HCT116 (cell line): ENCODE measurements around the gene SPTBN1. TPM values are rescaled to one million over a fixed set of nuclear protein-coding genes. Genes with fewer than 3 reads are reported as not detected.

Source experiments
- ATAC-seq: fragments of 200-7000 bp; cut with Tn5 transposase; 2 replicates; pipeline ENCODE4 v1.9.1; 2020; ENCODE audit warnings: mild to moderate bottlenecking, moderate library complexity
- BruUV-seq: library from RNA; stranded (reverse); fragments of 400-500 nt; replicated peaks from 2 replicates; lab custom pipeline; 2021; lab: Mats Ljungman, UMichigan
- CTCF ChIA-PET: fragments of 300-600 bp; sonication (Branson Sonifier 250); formaldehyde crosslinking; loops from one replicate; lab custom pipeline; 2021; ENCODE audit warnings: antibody characterized with exemption; lab: Charles Lee
- POLR2A ChIA-PET: fragments of 300-600, 350-600 bp; sonication (Branson Sonifier 250); formaldehyde crosslinking; loops from one replicate; lab custom pipeline; 2021; ENCODE audit warnings: antibody characterized with exemption; lab: Charles Lee
- RAD21 ChIA-PET, 2 experiments: fragments of 300-600 bp; sonication (Branson Sonifier 250); formaldehyde crosslinking; loops; one replicate each; lab custom pipeline; 2023; ENCODE audit warnings: low total read pairs in 2 of 2; ENCODE audit not compliant: uncharacterized antibody in 2 of 2, unreplicated experiment in 2 of 2, low non-redundant PET in 1 of 2; lab: Charles Lee
- DNase-seq: peaks from one replicate; pipeline ENCODE4 v3.0.0-alpha.2; 2010; ENCODE audit warnings: low read depth, low spot score
- H2AFZ ChIP-seq: fragments of 200-600 bp; shearing (Covaris generic), sonication (generic); 2 replicates; pipeline ENCODE4 v1.6.1; 2017; ENCODE audit warnings: low read depth, mixed run types, mixed read lengths, antibody characterized with exemption, low read length; ENCODE audit not compliant: poor library complexity, severe bottlenecking
- H3K27ac ChIP-seq: 2 replicates; pipeline ENCODE4 v1.5.1; 2012; ENCODE audit warnings: low read depth, low read length
- H3K27me3 ChIP-seq: fragments of 200-600 bp; sonication (generic); 2 replicates; pipeline ENCODE4 v1.6.1; 2016; ENCODE audit warnings: mixed run types, low read length, mixed read lengths; ENCODE audit not compliant: insufficient read depth
- H3K36me3 ChIP-seq, 2 experiments: fragments of 200-500 bp in 1 of 2; fragments of 200-600 bp in 1 of 2; sonication (Bioruptor generic) in 1 of 2; sonication (generic) in 1 of 2; 2 replicates each; pipeline versions ENCODE4 v1.5.1 to v1.6.1; 2014 to 2016; ENCODE audit warnings: low read length in 2 of 2, inconsistent platforms in 1 of 2, mixed read lengths in 1 of 2, mixed run types in 1 of 2; ENCODE audit not compliant: insufficient read depth in 2 of 2, control insufficient read depth in 1 of 2
- H3K4me1 ChIP-seq, 2 experiments: fragments of 200-600 bp in 1 of 2; sonication (generic) in 1 of 2; 2 replicates each; pipeline versions ENCODE4 v1.5.1 to v1.6.1; 2012 to 2017; ENCODE audit warnings: low read length in 2 of 2, inconsistent platforms in 1 of 2, mild to moderate bottlenecking in 1 of 2, mixed read lengths in 1 of 2, mixed run types in 1 of 2, moderate library complexity in 1 of 2; ENCODE audit not compliant: insufficient read depth in 2 of 2, control insufficient read depth in 1 of 2
- H3K4me2 ChIP-seq: fragments of 200-600 bp; sonication (generic); 2 replicates; pipeline ENCODE4 v1.6.1; 2017; ENCODE audit warnings: mixed run types, low read length, mixed read lengths
- H3K4me3 ChIP-seq, 2 experiments: fragments of 200-600 bp in 1 of 2; sonication (generic) in 1 of 2; replicated peaks in 1 of 2; 2 replicates each; pipeline ENCODE4 v1.5.1; 2011 to 2016; ENCODE audit warnings: low read length in 2 of 2, control low read depth in 1 of 2, low read depth in 1 of 2, mild to moderate bottlenecking in 1 of 2, mixed read lengths in 1 of 2, mixed run types in 1 of 2
- H3K79me2 ChIP-seq: fragments of 200-600 bp; sonication (generic); 2 replicates; pipeline ENCODE4 v1.6.1; 2017; ENCODE audit warnings: mild to moderate bottlenecking, mixed run types, low read length, moderate library complexity, mixed read lengths; ENCODE audit not compliant: insufficient read depth
- H3K9ac ChIP-seq: fragments of 200-600 bp; sonication (generic); 2 replicates; pipeline ENCODE4 v1.6.1; 2016; ENCODE audit warnings: low read length, mixed read lengths
- H3K9me2 ChIP-seq: fragments of 200-600 bp; sonication (generic), shearing (Covaris generic); 2 replicates; pipeline ENCODE4 v1.6.1; 2017; ENCODE audit warnings: mixed run types, mild to moderate bottlenecking, moderate library complexity; ENCODE audit not compliant: insufficient read depth
- H3K9me3 ChIP-seq, 2 experiments: fragments of 200-500 bp in 1 of 2; fragments of 200-600 bp in 1 of 2; sonication (Bioruptor generic) in 1 of 2; sonication (generic) in 1 of 2; 2 replicates each; pipeline ENCODE4 v1.6.1; 2014 to 2017; ENCODE audit warnings: low read length in 2 of 2, mixed read lengths in 2 of 2, inconsistent platforms in 1 of 2, low read depth in 1 of 2, mild to moderate bottlenecking in 1 of 2, mixed run types in 1 of 2, moderate library complexity in 1 of 2; ENCODE audit not compliant: control insufficient read depth in 1 of 2, insufficient read depth in 1 of 2
- H4K20me1 ChIP-seq: fragments of 200-600 bp; sonication (generic), shearing (Covaris generic); 2 replicates; pipeline ENCODE4 v1.6.1; 2017; ENCODE audit warnings: mixed run types, mild to moderate bottlenecking, moderate library complexity; ENCODE audit not compliant: insufficient read depth
- CBX3 ChIP-seq: IDR thresholded peaks from 2 replicates; pipeline ENCODE4 v1.6.1; 2012; ENCODE audit warnings: low read depth
- CEBPB ChIP-seq: IDR thresholded peaks from 2 replicates; pipeline ENCODE4 v1.6.1; 2012; ENCODE audit warnings: low read depth
- EZH2phosphoT487 ChIP-seq: fragments of 200-600 bp; IDR thresholded peaks from 2 replicates; pipeline ENCODE4 v1.6.1; 2018; ENCODE audit warnings: antibody characterized with exemption, borderline replicate concordance
- FOSL1 ChIP-seq: IDR thresholded peaks from 2 replicates; pipeline ENCODE4 v1.6.1; 2012; ENCODE audit warnings: low read depth
- POLR2A ChIP-seq: IDR thresholded peaks from 2 replicates; pipeline ENCODE4 v1.7.0; 2011; ENCODE audit warnings: borderline replicate concordance; ENCODE audit not compliant: insufficient read depth, insufficient read length; ENCODE audit errors: extremely low read depth
- POLR2AphosphoS5 ChIP-seq: IDR thresholded peaks from 2 replicates; pipeline ENCODE4 v1.6.1; 2011; ENCODE audit warnings: mild to moderate bottlenecking, low read depth, low read length, moderate library complexity
- SIN3A ChIP-seq: IDR thresholded peaks from 2 replicates; pipeline ENCODE4 v1.6.1; 2012; ENCODE audit warnings: low read depth
- SP1 ChIP-seq: IDR thresholded peaks from 2 replicates; pipeline ENCODE4 v1.6.1; 2012; ENCODE audit warnings: low read depth
- ZFX ChIP-seq: fragments of 450-650 bp; IDR thresholded peaks from 2 replicates; pipeline ENCODE4 v1.6.1; 2017
- ZNF274 ChIP-seq: fragments of 200-500 bp; sonication (Bioruptor generic); IDR thresholded peaks from 2 replicates; pipeline ENCODE4 v1.6.1; 2014; ENCODE audit warnings: mild to moderate bottlenecking, low read depth, low read length, inconsistent platforms
- intact Hi-C: fragments of 100-400 bp; cut with micrococcal nuclease; formaldehyde crosslinking; loops from 2 replicates; pipeline ENCODE4 v1.10.0; 2022
- total RNA-seq: library from RNA; stranded (reverse); gene quantifications from one replicate; pipeline ENCODE4 v1.2.1, GENCODE V29; 2021; ENCODE audit not compliant: unreplicated experiment
- TF ChIP-seq, protein P1 (sequence below): IDR thresholded peaks from 2 replicates; pipeline ENCODE4 v1.6.1; 2012; ENCODE audit warnings: low read depth
- TF ChIP-seq, protein P2 (sequence below): IDR thresholded peaks from 2 replicates; pipeline ENCODE4 v1.6.1; 2012
- TF ChIP-seq, protein P3 (sequence below): IDR thresholded peaks from 2 replicates; pipeline ENCODE4 v1.6.1; 2011; ENCODE audit warnings: mild to moderate bottlenecking, low read length, moderate library complexity; ENCODE audit not compliant: insufficient replicate concordance; ENCODE audit errors: extremely low read depth

Gene SPTBN1
- total RNA-seq, 1 experiment from 2014 or later, result 84.4 TPM

DNA sequence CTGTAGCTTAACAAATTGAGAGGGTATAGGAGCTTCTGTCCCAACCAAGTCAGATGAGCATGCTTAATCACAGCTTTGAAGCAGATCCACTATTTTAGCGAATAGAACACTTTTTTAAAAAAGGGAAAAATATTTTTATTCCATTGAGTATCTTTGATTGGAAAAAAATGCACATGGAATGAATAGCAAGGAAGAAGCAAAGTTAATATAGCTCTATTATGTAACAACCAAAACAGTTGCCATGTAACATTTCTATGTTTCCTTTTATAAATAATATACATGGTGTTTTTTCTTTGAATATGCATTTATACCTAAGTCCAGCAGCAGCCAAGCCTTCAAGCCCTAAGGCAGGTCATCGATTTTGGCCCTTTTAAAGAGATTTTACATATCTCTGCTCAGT is 21.4 kb upstream of the SPTBN1 start:
- intact Hi-C loops, result no loop called here
- CTCF ChIA-PET, result no interaction called here

DNA sequence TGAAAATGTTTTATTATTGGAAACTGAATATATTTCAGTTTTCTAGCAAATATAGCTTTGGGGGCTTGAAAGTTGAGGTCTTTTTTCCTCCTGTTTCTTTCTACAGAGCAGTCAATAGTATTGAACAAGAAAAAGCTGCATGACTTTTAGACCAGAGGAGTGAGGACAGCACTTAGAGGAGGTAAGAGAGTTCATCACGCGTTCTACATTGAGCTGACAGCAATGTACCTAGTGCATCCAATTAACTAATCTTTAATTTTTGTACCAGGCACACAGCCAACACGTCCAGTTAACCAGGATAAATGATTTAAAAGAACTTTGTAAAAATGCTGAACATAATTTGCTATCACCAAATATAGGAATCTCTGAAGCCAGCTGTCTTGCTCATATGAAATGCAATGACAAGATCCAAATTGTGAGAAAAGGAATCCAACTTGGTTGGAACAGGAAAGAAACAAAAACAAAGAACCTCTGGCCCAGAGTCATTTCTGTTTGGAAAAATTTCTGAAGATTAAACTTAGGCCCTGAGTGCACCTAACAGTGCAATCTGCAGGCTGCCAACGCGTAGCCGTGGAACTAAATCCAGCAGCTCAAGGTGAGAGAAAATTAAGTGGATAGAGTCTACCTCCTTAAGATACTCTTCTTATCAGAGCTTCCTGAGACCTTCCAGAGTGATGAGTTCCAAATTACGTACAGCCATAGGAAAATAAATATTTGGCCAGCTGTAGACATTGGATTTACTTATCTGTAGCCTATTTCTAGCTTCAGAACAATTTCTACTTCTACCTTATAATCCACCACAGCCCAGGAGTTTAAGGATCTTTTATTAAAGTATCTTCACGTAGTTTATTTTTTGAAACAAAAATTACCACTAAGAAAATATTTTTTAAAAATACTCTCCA is 20.6 kb upstream of the SPTBN1 start:
- Histone ChIP-seq H3K9me2 (no peaks in the 10 kb centered on the region), H3K4me2 (no peak overlapping the region), H3K4me3 (no peak overlapping the region), H2AFZ (no peak overlapping the region), H4K20me1 (no peaks in the 10 kb centered on the region), H3K36me3 (no peaks in the 10 kb centered on the region), H3K27ac (no peak overlapping the region), H3K9ac (no peak overlapping the region), H3K9me3 (no peaks in the 10 kb centered on the region), H3K4me1 (no peaks in the 10 kb centered on the region), H3K79me2 (no peaks in the 10 kb centered on the region), H3K27me3 (no peaks in the 10 kb centered on the region)
- BruUV-seq, result no TSS peak
- DNase-seq (no peak), ATAC-seq (no peak)
- POLR2A ChIA-PET, result no interaction called here
- RAD21 ChIA-PET, result no interaction called here
- TF ChIP-seq FOSL1 (no peak), CEBPB (no peak), EZH2phosphoT487 (no peak), SIN3A (no peak), CBX3 (no peak), POLR2AphosphoS5 (no peak), POLR2A (no peak)
- TF ChIP-seq, protein P1, sequence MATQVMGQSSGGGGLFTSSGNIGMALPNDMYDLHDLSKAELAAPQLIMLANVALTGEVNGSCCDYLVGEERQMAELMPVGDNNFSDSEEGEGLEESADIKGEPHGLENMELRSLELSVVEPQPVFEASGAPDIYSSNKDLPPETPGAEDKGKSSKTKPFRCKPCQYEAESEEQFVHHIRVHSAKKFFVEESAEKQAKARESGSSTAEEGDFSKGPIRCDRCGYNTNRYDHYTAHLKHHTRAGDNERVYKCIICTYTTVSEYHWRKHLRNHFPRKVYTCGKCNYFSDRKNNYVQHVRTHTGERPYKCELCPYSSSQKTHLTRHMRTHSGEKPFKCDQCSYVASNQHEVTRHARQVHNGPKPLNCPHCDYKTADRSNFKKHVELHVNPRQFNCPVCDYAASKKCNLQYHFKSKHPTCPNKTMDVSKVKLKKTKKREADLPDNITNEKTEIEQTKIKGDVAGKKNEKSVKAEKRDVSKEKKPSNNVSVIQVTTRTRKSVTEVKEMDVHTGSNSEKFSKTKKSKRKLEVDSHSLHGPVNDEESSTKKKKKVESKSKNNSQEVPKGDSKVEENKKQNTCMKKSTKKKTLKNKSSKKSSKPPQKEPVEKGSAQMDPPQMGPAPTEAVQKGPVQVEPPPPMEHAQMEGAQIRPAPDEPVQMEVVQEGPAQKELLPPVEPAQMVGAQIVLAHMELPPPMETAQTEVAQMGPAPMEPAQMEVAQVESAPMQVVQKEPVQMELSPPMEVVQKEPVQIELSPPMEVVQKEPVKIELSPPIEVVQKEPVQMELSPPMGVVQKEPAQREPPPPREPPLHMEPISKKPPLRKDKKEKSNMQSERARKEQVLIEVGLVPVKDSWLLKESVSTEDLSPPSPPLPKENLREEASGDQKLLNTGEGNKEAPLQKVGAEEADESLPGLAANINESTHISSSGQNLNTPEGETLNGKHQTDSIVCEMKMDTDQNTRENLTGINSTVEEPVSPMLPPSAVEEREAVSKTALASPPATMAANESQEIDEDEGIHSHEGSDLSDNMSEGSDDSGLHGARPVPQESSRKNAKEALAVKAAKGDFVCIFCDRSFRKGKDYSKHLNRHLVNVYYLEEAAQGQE, result no peak
- TF ChIP-seq, protein P2, sequence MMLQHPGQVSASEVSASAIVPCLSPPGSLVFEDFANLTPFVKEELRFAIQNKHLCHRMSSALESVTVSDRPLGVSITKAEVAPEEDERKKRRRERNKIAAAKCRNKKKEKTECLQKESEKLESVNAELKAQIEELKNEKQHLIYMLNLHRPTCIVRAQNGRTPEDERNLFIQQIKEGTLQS, result no peak
- intact Hi-C loops, result no loop called here
- CTCF ChIA-PET, result no interaction called here

More for the DNA sequence above, 21.4 kb upstream of the SPTBN1 start:
- Histone ChIP-seq H3K79me2 (no peaks in the 10 kb centered on the region), H3K4me3 (no peak overlapping the region), H3K27ac (no peak overlapping the region), H3K9me3 (no peaks in the 10 kb centered on the region), H3K4me1 (no peaks in the 10 kb centered on the region), H3K4me2 (no peak overlapping the region), H3K9me2 (no peaks in the 10 kb centered on the region), H3K36me3 (no peaks in the 10 kb centered on the region), H2AFZ (no peak overlapping the region), H3K9ac (no peak overlapping the region), H4K20me1 (no peaks in the 10 kb centered on the region), H3K27me3 (no peaks in the 10 kb centered on the region)
- DNase-seq (no peak), ATAC-seq (no peak)
- ChIA-PET RAD21 (no interaction called here), POLR2A (no interaction called here)
- no peak for TF ChIP-seq ZNF274
- TF ChIP-seq, protein P3, sequence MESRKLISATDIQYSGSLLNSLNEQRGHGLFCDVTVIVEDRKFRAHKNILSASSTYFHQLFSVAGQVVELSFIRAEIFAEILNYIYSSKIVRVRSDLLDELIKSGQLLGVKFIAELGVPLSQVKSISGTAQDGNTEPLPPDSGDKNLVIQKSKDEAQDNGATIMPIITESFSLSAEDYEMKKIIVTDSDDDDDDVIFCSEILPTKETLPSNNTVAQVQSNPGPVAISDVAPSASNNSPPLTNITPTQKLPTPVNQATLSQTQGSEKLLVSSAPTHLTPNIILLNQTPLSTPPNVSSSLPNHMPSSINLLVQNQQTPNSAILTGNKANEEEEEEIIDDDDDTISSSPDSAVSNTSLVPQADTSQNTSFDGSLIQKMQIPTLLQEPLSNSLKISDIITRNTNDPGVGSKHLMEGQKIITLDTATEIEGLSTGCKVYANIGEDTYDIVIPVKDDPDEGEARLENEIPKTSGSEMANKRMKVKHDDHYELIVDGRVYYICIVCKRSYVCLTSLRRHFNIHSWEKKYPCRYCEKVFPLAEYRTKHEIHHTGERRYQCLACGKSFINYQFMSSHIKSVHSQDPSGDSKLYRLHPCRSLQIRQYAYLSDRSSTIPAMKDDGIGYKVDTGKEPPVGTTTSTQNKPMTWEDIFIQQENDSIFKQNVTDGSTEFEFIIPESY, result no peak
- no peak for TF ChIP-seq SP1
- TF ChIP-seq ZFX, result no peak
- BruUV-seq, result no TSS peak
